ENCODE results near the gene FGF8.
"Not testable (repeated sequence)": the region's sequence is repeated elsewhere in the genome, so short reads cannot be mapped to it uniquely, and the experiment has no call there.

The FGF8 gene, protein sequence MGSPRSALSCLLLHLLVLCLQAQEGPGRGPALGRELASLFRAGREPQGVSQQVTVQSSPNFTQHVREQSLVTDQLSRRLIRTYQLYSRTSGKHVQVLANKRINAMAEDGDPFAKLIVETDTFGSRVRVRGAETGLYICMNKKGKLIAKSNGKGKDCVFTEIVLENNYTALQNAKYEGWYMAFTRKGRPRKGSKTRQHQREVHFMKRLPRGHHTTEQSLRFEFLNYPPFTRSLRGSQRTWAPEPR

DNA sequence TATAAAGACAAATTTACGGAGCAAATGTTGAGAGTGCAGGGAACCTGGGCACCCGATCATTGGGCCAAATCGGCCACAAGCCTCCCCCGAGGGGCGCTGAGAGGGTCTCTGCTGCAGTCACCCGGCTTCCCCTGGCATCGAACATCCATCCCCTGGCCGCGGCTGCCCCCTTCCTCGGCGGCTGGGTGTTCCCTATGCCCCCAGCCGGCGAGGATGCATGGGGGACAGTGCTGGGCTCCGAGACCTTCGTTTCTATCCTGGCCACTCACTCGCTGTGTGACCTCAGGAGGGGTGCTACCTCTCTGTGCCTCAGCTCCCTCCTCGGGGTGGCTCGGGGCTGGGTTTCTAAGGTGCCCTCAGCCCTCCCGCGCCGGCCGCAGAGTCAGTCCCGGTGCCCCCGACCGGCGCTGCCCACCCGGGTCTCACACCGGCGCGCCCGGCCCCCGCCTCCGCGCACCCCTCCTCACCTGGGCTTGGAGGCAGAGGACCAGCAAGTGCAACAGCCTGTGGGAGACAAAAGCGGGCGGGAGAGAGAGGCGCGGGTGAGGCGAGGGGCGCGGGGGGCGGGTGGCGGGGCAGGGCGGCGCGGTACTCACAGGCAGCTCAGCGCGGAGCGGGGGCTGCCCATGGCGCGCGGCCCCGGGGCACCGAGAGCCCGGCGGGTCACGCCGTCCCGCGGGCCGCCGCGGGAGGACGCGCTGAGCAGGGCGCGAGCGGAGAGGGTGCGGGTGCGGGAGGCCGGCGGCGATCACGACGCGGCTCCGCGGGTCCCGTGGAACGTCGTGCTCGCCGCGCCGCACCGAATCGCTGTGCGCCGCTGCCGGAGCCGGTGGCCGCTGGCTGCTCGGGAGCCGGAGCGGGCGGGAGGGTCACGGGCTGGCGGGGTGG is at the start of gene FGF8:
Gene FGF8, minus strand, starts transcription at position 842 of the 888 bp plus-strand sequence. Its CDS starts 214 bp downstream, at position 628.
- DNase-seq = no peak

DNA sequence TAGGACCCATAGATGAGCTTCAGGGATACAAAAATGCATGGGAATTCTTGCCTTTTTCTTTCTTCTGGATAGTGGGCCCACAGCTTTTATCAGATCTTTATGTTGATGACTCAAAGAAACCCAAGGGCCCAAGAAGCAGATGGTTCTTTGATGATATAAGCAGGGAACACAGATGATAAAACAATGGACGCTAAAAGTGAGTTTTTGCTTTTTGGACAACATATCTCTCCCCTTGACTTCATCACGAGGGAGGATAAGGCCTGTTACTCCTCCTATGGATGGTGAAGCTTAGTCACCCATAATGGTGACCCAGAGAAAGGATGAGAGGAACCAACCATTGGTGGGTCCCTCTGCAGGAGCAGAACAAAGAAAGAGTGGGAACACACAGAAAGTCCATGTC is 48.8 kb upstream of the FGF8 start:
- DNase-seq = no peak

GRCh38 chr10:101818872-101819633 is 43.1 kb upstream of the FGF8 start:
- no peak for DNase-seq

DNA sequence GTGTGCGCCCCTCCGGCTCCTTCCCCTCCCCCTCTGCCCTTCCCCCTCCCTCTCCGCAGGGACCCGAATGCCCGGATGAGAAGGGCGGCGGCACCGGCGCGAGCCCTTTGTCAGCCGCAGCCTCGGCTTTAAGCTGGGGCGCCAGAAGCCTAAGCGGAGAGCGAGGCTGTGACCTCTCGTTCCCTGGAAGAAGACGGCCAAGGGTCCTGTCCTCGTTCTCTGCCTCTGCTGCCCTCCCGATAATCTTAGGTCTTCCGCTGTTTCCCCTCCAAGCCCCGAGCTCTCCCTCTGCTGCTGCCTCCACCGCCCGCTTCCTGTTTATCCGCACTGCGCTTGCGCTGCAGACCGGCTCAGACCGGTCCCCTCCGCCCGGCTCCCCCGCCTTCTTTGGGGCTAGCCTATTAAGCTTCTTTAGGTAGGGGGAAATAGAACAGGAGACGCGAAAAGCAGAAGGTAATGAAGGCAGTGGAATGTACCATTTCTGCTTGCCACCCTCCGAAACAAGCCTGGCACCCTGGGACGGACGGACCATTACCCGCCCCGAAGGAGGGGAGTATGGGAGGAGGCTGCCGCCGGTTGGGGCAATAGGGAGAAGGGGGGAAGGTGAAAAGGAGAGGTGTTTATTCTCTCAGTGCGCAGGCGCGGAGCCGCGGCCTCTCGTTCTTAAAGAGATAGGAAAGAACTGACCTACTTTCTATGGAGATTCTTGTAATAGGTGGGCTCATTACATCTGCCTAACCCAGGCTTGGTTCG is 42.4 kb upstream of the FGF8 start, which contains the start of gene OGA:
Gene OGA, minus strand, starts transcription at position 326 of the 753 bp plus-strand sequence. CDS start 422 bp downstream, outside the sequence.
- peak; percentile 96 to 97 for DNase-seq

DNA sequence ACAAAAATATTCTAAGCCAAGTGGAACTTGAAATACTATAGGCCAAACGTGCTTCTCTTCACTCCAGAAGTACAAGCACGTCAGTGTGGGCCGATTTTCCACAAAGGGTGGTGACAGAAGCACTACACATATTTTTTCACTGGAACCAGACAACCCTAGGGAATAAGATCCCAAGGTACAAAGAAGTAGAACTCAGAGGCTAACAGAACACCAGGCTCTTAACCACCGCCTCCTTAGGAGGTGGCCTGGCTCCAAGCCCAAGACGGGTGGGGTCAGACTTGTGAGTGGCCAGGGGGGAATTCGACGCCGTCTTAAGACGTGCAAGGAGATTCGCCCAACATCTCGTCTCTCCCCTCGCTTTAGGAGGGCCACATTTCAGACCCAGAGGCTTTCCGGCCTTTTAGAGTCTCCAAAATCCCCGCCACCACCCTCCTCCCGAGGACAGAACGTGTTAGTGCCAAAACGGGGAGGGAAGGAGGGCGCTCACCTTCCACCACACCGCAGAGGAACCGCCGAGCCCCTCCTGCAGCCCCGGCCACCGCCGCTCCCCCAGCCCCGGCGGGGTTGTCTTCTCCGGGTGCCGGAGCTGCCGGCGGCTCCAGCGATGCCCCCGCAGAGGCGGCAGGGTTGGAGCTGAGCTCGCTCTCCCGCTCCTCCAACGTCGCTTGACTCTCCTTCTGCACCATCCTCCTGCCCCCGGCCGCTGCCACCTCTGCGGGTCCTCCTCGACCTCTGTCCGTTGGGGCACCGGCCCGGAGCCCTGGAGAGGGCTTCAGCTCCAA is 41.6 kb upstream of the FGF8 start:
- peak in 1 of 2 experiments; percentile 57 for DNase-seq

- no peak for DNase-seq
Measured at GRCh38 chr10:101816913-101817336, 41.0 kb upstream of the FGF8 start.

- no peak for DNase-seq
Measured at GRCh38 chr10:101816376-101816775, 40.5 kb upstream of the FGF8 start.

DNA sequence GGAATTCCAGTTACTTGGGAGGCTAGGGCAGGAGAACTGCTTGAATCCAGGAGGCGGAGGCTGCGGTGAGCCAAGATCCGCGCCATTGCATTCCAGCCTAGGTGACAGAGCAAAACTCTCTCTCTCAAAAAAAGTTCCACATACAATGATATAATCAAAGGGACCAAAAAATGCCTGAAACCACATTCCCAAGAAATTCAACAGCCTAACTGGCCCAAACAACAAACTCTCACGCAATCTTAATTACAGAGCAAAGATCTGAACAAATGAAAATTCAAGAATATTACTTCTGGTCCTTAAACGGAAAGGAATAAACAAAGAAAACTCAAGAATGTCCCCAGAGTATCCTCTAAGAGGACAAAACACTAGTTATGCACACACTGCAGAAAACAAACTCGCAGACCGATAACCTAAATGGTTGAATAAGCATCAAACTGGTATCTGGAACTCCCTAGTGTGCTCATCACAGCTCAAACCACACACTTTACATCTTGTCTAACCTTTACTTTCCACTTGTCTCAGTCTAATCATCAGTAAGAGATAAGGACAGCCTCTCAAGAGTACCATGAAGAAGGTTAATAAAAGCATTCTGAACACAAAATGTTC is 38.7 kb upstream of the FGF8 start:
- DNase-seq = no peak

GRCh38 chr10:101812606-101813005 is 36.7 kb upstream of the FGF8 start:
- no peak for DNase-seq

DNA sequence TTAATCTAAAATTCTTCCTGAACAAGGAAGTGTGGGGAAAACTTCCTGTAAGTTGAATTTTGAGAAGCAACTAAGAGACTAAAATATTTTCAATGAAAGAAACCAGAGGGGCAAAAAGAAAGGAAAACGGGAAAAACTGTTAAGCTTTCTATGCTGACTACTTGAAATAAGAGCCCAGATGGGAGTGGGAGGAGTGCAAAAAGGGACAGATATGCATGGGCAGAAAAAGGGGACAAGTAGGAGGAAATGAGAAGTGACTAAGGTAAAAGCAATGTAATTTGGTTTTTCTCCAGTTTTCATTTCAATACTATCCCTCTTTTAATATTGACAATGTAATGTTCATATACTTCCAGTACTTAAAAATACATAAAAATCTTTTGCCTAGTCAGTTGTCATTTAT is 31.2 kb upstream of the FGF8 start:
- DNase-seq = no peak

DNA sequence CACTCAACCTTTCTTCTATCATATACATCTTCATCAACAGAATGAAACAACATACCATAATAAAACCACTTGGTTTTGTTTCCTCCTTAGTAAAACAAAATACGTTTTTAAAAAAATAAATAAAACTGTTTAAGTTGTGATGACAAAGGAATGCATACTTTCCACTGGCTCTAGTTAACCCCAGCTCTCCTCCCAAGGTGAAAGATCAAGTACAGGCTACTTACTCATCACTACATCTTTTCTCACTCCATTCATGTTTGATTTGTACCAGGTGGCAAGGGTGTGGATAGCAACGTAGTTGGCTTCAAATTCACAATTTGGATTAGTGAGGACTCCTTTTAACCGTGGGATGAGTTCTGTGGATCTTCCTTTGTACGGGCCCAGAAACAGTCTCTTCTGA is 27.6 kb upstream of the FGF8 start:
- DNase-seq = no peak

- DNase-seq = no peak
Measured at GRCh38 chr10:101797403-101798059, 21.6 kb upstream of the FGF8 start.

- no peak for DNase-seq
Measured at GRCh38 chr10:101793526-101793925, 17.6 kb upstream of the FGF8 start.

DNA sequence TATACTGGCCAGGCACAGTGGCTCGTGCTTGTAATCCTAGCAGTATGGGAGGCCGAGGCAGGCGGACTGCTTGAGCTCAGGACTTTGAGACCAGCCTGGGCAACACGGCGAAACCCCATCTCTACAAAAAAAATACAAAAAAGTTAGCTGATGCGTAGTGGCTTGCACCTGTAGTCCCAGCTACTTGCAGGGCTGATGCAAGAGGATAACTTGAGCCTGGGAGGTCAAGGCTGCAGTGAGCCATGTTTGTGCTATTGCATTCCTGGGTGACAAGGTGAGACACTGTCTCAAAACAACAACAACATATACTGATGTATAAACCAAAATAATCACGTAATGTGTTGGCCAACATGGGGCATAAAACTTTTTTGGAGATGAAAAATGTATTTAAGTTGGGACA is 13.8 kb upstream of the FGF8 start:
- no peak for DNase-seq

DNA sequence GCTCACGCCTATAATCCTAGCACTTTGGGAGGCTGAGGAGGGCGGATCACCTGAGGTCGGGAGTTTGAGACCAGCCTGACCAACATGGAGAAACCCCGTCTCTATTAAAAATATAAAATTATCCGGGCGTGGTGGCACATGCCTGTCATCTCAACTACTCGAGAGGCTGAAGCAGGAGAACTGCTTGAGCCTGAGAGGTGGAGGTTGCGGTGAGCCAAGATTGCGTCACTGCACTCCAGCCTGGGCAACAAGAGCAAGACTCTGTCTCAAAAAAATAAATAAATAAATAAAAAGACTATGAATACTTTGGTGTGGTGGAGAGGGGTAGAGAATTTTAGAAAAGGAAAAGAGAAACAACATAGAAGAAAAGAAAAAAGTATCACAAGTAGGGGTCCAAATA is 13.3 kb upstream of the FGF8 start:
- not testable (repeated sequence) for DNase-seq

DNA sequence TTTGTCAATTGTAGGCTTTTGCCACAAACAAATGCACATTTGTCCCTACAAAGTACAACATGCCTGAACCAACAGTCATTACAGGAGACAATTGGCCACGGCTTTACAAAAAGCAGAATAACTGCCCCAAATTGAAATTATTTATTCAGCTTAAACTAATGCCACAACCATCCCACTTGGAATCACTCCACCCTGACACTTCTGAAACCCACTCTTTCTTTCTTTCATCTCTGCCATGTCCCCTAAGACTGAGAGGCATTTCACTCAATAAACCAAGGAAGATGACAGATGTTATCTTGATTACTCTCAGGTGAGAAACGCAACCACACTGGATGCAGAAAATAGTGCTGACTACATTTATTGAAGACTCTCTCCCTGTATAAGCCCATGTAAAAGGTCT is 9.9 kb upstream of the FGF8 start:
- no peak for DNase-seq

GRCh38 chr10:101784558-101784957 is 8.6 kb upstream of the FGF8 start:
- DNase-seq = no peak

DNA sequence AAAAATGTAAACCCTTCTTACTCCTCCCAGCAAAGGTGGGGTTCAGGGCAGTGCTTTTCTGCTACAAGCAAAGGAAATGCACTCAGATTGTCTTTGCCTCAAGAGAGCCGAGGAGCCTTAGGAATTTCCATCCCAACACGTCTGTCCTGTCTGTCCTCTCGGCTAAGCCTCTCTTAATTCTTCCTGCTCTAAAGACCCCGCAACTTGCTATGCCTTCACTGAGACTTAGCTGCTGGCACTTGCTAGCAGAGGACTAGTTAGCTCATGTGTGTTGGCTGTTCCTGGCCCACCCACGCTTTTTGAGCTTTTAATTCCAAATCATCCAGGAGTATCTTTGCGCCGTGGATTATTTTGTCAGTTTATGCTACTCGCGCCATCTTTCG is 7.8 kb upstream of the FGF8 start:
- no peak for DNase-seq

GRCh38 chr10:101782811-101783735 is 7.2 kb upstream of the FGF8 start, which contains the start of gene NPM3:
Gene NPM3 (minus strand): TSS chr10:101783446. CDS start chr10:101783390, 56 bp downstream.
- DNase-seq = peak; percentile 88 to 93

Measured in activated CD4-positive, alpha-beta T cell treated with anti-CD3 and anti-CD28 coated beads, Interleukin-2, amount 50 U/mL, for 48 hours (primary cell).